ENCODE data around the gene GLT1D1. TPM values are rescaled to one million over a fixed set of nuclear protein-coding genes. Genes with fewer than 3 reads are reported as not detected.
A peak's percentile ranks its signal among the peaks of the same experiment; 100 is the strongest.

The GLT1D1 gene
- total and polyA plus RNA-seq, 10 donors: 0.41 to 41.4 (median 13.9) TPM

DNA sequence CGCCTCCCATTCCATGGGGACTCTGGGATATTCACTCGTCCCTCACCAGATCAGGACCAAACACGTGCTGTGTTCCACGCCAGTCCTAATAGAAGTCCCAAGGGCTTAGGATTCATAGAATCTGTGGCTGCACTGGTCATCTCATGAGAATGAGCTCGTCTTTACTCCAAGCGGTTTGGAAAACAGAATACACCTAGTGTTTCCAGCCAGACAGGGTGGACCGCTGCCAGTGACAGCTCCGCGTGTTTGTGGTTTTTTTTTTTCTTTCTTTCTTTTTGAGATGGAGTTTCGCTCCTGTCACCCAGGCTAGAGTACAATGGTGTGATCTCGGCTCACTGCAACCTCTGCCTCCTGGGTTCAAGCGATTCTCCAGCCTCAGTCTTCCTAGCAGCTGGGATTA lies 75.1 kb downstream of the GLT1D1 start:
- Histone ChIP-seq H3K36me3 (peaks cover 0 to 42% (median 0%) of the 10 kb centered on the region in 6 donors), H3K4me3 (no peak overlapping the region), H3K4me1 (no peaks in the 10 kb centered on the region), H3K9me3 (no peaks in the 10 kb centered on the region), H3K27me3 (replicated peaks in 1 of 7) (peaks cover 0 to 6% (median 0%) of the 10 kb centered on the region in 7 donors), H3K27ac (no peak overlapping the region)
- DNase-seq: no peak
- TF ChIP-seq CTCF (IDR thresholded peaks at IDR 0.05 in 8 of 11, conservative IDR thresholded peaks at IDR 0.05 in 3 of 11) (no peak), POLR2A (IDR thresholded peaks at IDR 0.05) (no peak)
- WGBS, 5 donors: 83 to 87% (median 85%) methylated on average over 12 of the region's 12 CpGs
- intact Hi-C loops (cut with DNase I; ENCODE audit: low total_unique reads): no loop called here

DNA sequence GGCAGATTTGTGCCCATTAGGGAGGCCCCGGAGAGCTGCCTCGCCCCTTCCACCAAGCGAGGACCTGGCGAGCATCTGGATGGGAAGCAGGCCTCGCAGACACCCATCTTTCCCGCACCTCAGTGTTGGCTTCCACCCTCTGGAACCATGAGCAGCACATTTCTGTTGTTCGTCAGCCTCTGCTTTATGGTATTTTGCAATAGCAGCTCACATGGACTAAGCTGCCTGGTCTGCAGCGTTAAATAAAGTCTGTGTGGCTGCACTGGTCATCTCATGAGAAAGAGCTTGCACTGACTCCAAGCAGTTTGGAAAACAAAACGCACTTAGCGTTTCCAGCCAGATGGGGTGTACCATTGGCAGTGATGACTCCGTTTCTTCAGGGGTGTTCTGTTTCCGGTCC lies 75.8 kb downstream of the GLT1D1 start:
- Histone ChIP-seq H3K36me3 (peaks cover 0 to 45% (median 0%) of the 10 kb centered on the region in 6 donors), H3K4me3 (no peak overlapping the region), H3K27me3 (replicated peaks in 1 of 7) (peaks cover 0 to 6% (median 0%) of the 10 kb centered on the region in 7 donors), H3K27ac (no peak overlapping the region), H3K4me1 (no peaks in the 10 kb centered on the region), H3K9me3 (no peaks in the 10 kb centered on the region)
- 89 to 94% (median 91%) methylated on average over 12 of the region's 12 CpGs for WGBS, 5 donors
- DNase-seq: no peak
- intact Hi-C loops (cut with DNase I; ENCODE audit: low total_unique reads): no loop called here
- TF ChIP-seq POLR2AphosphoS5 (IDR thresholded peaks at IDR 0.05) (peak in 1 of 3 donors; percentile 12), CTCF (IDR thresholded peaks at IDR 0.05 in 8 of 11, conservative IDR thresholded peaks at IDR 0.05 in 3 of 11) (no peak), POLR2A (IDR thresholded peaks at IDR 0.05) (no peak)

GRCh38 chr12:128930606-128931005 lies 77.3 kb downstream of the GLT1D1 start:
- H3K27ac ChIP-seq: no peak overlapping the region
- peaks cover 0 to 15% (median 0%) of the 10 kb centered on the region in 7 donors for H3K27me3 ChIP-seq (replicated peaks in 1 of 7)
- H3K4me1 ChIP-seq: no peaks in the 10 kb centered on the region
- intact Hi-C loops (cut with DNase I; ENCODE audit: low total_unique reads): no loop called here
- H3K4me3 ChIP-seq: no peak overlapping the region
- H3K9me3 ChIP-seq: no peaks in the 10 kb centered on the region
- no peak for DNase-seq
- peaks cover 0 to 51% (median 0%) of the 10 kb centered on the region in 6 donors for H3K36me3 ChIP-seq
- 56 to 73% (median 61%) methylated on average over 13 of the region's 13 CpGs for WGBS, 5 donors
- no peak for TF ChIP-seq POLR2A (IDR thresholded peaks at IDR 0.05)

DNA sequence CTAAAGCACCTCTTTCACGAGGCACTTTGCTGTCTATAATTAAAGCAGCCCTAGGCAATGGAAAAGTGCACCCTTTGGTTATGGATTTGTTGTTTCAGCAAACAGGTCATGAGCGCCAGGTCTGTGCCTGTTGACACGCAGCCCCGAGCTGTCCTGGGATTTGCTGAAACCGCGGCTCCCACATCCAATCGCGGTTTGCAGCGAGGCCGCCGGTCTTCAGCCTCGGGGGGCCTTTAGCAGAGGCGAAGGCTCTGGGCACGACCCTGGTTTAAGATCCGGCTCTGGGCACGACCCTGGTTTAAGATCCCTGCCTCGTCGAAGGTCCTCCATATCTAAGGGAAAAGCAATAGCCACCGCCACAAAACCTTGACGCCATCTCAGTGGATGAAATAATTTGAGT lies 79.2 kb downstream of the GLT1D1 start:
- 78 to 94% (median 87%) methylated on average over 17 to 20 of the region's 20 CpGs for WGBS, 5 donors
- H3K9me3 ChIP-seq: no peaks in the 10 kb centered on the region
- TF ChIP-seq POLR2A (IDR thresholded peaks at IDR 0.05) (no peak), CTCF (IDR thresholded peaks at IDR 0.05 in 8 of 11, conservative IDR thresholded peaks at IDR 0.05 in 3 of 11) (no peak), POLR2AphosphoS5 (IDR thresholded peaks at IDR 0.05) (no peak)
- intact Hi-C loops (cut with DNase I; ENCODE audit: low total_unique reads): no loop called here
- H3K27me3 ChIP-seq (replicated peaks in 1 of 7): peaks cover 0 to 15% (median 0%) of the 10 kb centered on the region in 7 donors
- peaks cover 0 to 45% (median 0%) of the 10 kb centered on the region in 6 donors for H3K36me3 ChIP-seq
- DNase-seq: no peak
- no peak overlapping the region for H3K4me3 ChIP-seq
- H3K27ac ChIP-seq: peak overlapping the region in 1 of 8 donors; percentile 26
- H3K4me1 ChIP-seq: no peaks in the 10 kb centered on the region

GRCh38 chr12:128933039-128933438 lies 79.8 kb downstream of the GLT1D1 start:
- Histone ChIP-seq H3K27ac (peak overlapping the region in 1 of 8 donors; percentile 26), H3K27me3 (replicated peaks in 1 of 7) (peaks cover 0 to 15% (median 0%) of the 10 kb centered on the region in 7 donors), H3K4me3 (no peak overlapping the region), H3K4me1 (no peaks in the 10 kb centered on the region), H3K9me3 (no peaks in the 10 kb centered on the region), H3K36me3 (peaks cover 0 to 40% (median 0%) of the 10 kb centered on the region in 6 donors)
- peak; percentile 86 for DNase-seq
- TF ChIP-seq POLR2A (IDR thresholded peaks at IDR 0.05): no peak
- peak; percentile 38 to 78 (median 63) for TF ChIP-seq POLR2AphosphoS5 (IDR thresholded peaks at IDR 0.05)
- 50 to 73% (median 69%) methylated on average over 27 of the region's 27 CpGs for WGBS, 5 donors
- intact Hi-C loops (cut with DNase I; ENCODE audit: low total_unique reads): no loop called here

Data from spleen (tissue), 11 donors.